IMR-90 (cell line): ENCODE results near the gene PHF14. TPM values are rescaled to one million over a fixed set of nuclear protein-coding genes. Genes with fewer than 3 reads are reported as not detected.

Experiments
- ATAC-seq: fragments of 200-7000 bp; cut with Tn5 transposase; 2 replicates; pipeline ENCODE4 v1.9.1; 2020; ENCODE audit warnings: low read depth, mild to moderate bottlenecking, moderate library complexity
- BruUV-seq: library from RNA; stranded (reverse); fragments of 400-500 nt; replicated peaks from 2 replicates; lab custom pipeline; 2021; lab: Mats Ljungman, UMichigan
- CTCF ChIA-PET: fragments of 300-600 bp; formaldehyde crosslinking; extraction: SDS; loops from one replicate; lab custom pipeline; 2021; ENCODE audit warnings: antibody characterized with exemption; lab: Yijun Ruan, JAX
- POLR2A ChIA-PET: fragments of 300-600 bp; sonication (Branson Sonifier 250); formaldehyde crosslinking; loops from one replicate; lab custom pipeline; 2022; ENCODE audit warnings: antibody characterized with exemption; ENCODE audit not compliant: unreplicated experiment; lab: Charles Lee
- DNase-seq: peaks from one replicate; pipeline ENCODE4 v3.0.0; 2013
- H2AFZ ChIP-seq: replicated peaks from 2 replicates; pipeline ENCODE3; 2013; ENCODE audit warnings: low read length, mild to moderate bottlenecking; ENCODE audit not compliant: poor library complexity
- H2AK5ac ChIP-seq: 2 replicates; pipeline ENCODE4 v1.6.1; 2013; ENCODE audit warnings: low read depth, low read length, inconsistent platforms
- H2AK9ac ChIP-seq: replicated peaks from 2 replicates; pipeline ENCODE3; 2013; ENCODE audit warnings: mild to moderate bottlenecking, low read depth, low read length, moderate library complexity; ENCODE audit not compliant: poor library complexity
- H2BK120ac ChIP-seq: 2 replicates; pipeline ENCODE4 v1.6.1; 2013; ENCODE audit warnings: low read depth, low read length, inconsistent platforms
- H2BK15ac ChIP-seq: 3 replicates; pipeline ENCODE4 v1.6.1; 2013; ENCODE audit warnings: low read depth, low read length, inconsistent platforms
- H2BK20ac ChIP-seq: 2 replicates; pipeline ENCODE4 v1.6.1; 2013; ENCODE audit warnings: low read depth, mild to moderate bottlenecking, inconsistent platforms, low read length, moderate library complexity
- H2BK5ac ChIP-seq: 2 replicates; pipeline ENCODE4 v1.6.1; 2013; ENCODE audit warnings: mild to moderate bottlenecking, low read depth, low read length, inconsistent platforms; ENCODE audit not compliant: poor library complexity, severe bottlenecking
- H3K14ac ChIP-seq: replicated peaks from 2 replicates; pipeline ENCODE4 v1.6.1; 2013; ENCODE audit warnings: low read depth, low read length, inconsistent platforms
- H3K18ac ChIP-seq: 2 replicates; pipeline ENCODE4 v1.6.1; 2013; ENCODE audit warnings: low read depth, low read length, control low read depth
- H3K23ac ChIP-seq: 2 replicates; pipeline ENCODE4 v1.6.1; 2013; ENCODE audit warnings: low read depth, low read length, inconsistent platforms
- H3K27ac ChIP-seq: 2 replicates; pipeline ENCODE4 v1.5.1; 2013; ENCODE audit warnings: mild to moderate bottlenecking, control low read depth, low read length; ENCODE audit not compliant: insufficient read depth
- H3K27me3 ChIP-seq: 2 replicates; pipeline ENCODE4 v1.6.1; 2013; ENCODE audit warnings: low read length; ENCODE audit not compliant: control insufficient read depth, insufficient read depth
- H3K36me3 ChIP-seq: 2 replicates; pipeline ENCODE4 v1.6.1; 2013; ENCODE audit warnings: low read length, mixed read lengths; ENCODE audit not compliant: control insufficient read depth, insufficient read depth
- H3K4ac ChIP-seq: 2 replicates; pipeline ENCODE4 v1.6.1; 2013; ENCODE audit warnings: low read depth, low read length, inconsistent platforms
- H3K4me1 ChIP-seq: 2 replicates; pipeline ENCODE4 v1.6.1; 2013; ENCODE audit warnings: low read length, mixed read lengths; ENCODE audit not compliant: control insufficient read depth, insufficient read depth
- H3K4me2 ChIP-seq: 2 replicates; pipeline ENCODE4 v1.6.1; 2013; ENCODE audit warnings: low read depth, mild to moderate bottlenecking, control low read depth, low read length, moderate library complexity
- H3K4me3 ChIP-seq: 2 replicates; pipeline ENCODE4 v1.5.1; 2013; ENCODE audit warnings: low read depth, mild to moderate bottlenecking, control low read depth, low read length, moderate library complexity; ENCODE audit not compliant: insufficient read depth
- H3K56ac ChIP-seq: 2 replicates; pipeline ENCODE4 v1.6.1; 2013; ENCODE audit warnings: low read length, inconsistent platforms; ENCODE audit not compliant: insufficient read depth; ENCODE audit errors: extremely low read depth
- H3K79me1 ChIP-seq, 2 experiments: 2 replicates each; pipeline ENCODE4 v1.6.1; 2013; ENCODE audit warnings: low read length in 2 of 2, inconsistent platforms in 1 of 2, low read depth in 1 of 2
- H3K9ac ChIP-seq: 2 replicates; pipeline ENCODE4 v1.6.1; 2013; ENCODE audit warnings: low read depth, low read length, control low read depth
- H3K9me1 ChIP-seq: 2 replicates; pipeline ENCODE4 v1.6.1; 2013; ENCODE audit warnings: low read length, inconsistent platforms; ENCODE audit not compliant: insufficient read depth
- H3K9me3 ChIP-seq: 2 replicates; pipeline ENCODE4 v1.6.1; 2013; ENCODE audit warnings: low read length; ENCODE audit not compliant: control insufficient read depth, insufficient read depth
- H4K20me1 ChIP-seq: 2 replicates; pipeline ENCODE4 v1.6.1; 2013; ENCODE audit warnings: low read length, inconsistent platforms; ENCODE audit not compliant: insufficient read depth
- H4K5ac ChIP-seq: 2 replicates; pipeline ENCODE4 v1.6.1; 2013; ENCODE audit warnings: mild to moderate bottlenecking, low read depth, low read length, control low read depth
- H4K8ac ChIP-seq, 2 experiments: 2 replicates each; pipeline ENCODE4 v1.6.1; 2013; ENCODE audit warnings: low read depth in 2 of 2, low read length in 2 of 2, control low read depth in 1 of 2, inconsistent platforms in 1 of 2
- H4K91ac ChIP-seq: 2 replicates; pipeline ENCODE4 v1.6.1; 2013; ENCODE audit warnings: low read depth, low read length, inconsistent platforms; ENCODE audit not compliant: insufficient read depth
- CEBPB ChIP-seq: IDR thresholded peaks from 2 replicates; pipeline ENCODE4 v1.6.1; 2012; ENCODE audit warnings: low read depth, low read length, improper control_type of control experiment
- CHD1 ChIP-seq: IDR thresholded peaks from 2 replicates; pipeline ENCODE4 v1.6.1; 2012; ENCODE audit warnings: low read depth, low read length, improper control_type of control experiment
- CTCF ChIP-seq: conservative IDR thresholded peaks from 2 replicates; pipeline ENCODE4 v1.5.1; 2012; ENCODE audit warnings: mild to moderate bottlenecking, low read depth, low read length, improper control_type of control experiment
- FOS ChIP-seq: fragments of 150-350 bp; IDR thresholded peaks from 2 replicates; pipeline ENCODE4 v1.6.1; 2016; ENCODE audit warnings: low read depth, low read length
- MAFK ChIP-seq: IDR thresholded peaks from 2 replicates; pipeline ENCODE4 v1.6.1; 2012; ENCODE audit warnings: low read depth, low read length, improper control_type of control experiment
- MXI1 ChIP-seq: IDR thresholded peaks from 2 replicates; pipeline ENCODE4 v1.6.1; 2012; ENCODE audit warnings: low read depth, mild to moderate bottlenecking, low read length, moderate library complexity, borderline replicate concordance
- NFE2L2 ChIP-seq: fragments of 150-350 bp; IDR thresholded peaks from 2 replicates; pipeline ENCODE4 v1.6.1; 2016; ENCODE audit warnings: low read depth, mild to moderate bottlenecking, low read length
- POLR2A ChIP-seq: IDR thresholded peaks from 2 replicates; pipeline ENCODE4 v1.6.1; 2012; ENCODE audit warnings: mild to moderate bottlenecking, low read depth, low read length
- RAD21 ChIP-seq: IDR thresholded peaks from 2 replicates; pipeline ENCODE4 v1.6.1; 2012; ENCODE audit warnings: low read length, improper control_type of control experiment
- RCOR1 ChIP-seq: IDR thresholded peaks from 2 replicates; pipeline ENCODE4 v1.6.1; 2012; ENCODE audit warnings: mild to moderate bottlenecking, low read length, improper control_type of control experiment; ENCODE audit not compliant: insufficient replicate concordance
- RFX5 ChIP-seq: IDR thresholded peaks from 2 replicates; pipeline ENCODE4 v1.8.0; 2012; ENCODE audit warnings: low read depth, mild to moderate bottlenecking, low read length, moderate library complexity
- SMC3 ChIP-seq: fragments of 150-350 bp; IDR thresholded peaks from 2 replicates; pipeline ENCODE4 v1.6.1; 2016; ENCODE audit warnings: low read depth, mild to moderate bottlenecking, antibody characterized with exemption, low read length, moderate library complexity
- WGBS, 2 experiments: methylation state at CpG; one replicate each; pipeline versions ENCODE4 v1.1.5 to v1.1.7; 2013; ENCODE audit warnings: missing lambda C conversion rate in 2 of 2; ENCODE audit not compliant: insufficient read length in 1 of 2; ENCODE audit errors: extremely low coverage in 2 of 2; 5-methylcytosine and 5-hydroxymethylcytosine counted together
- dilution Hi-C: fragments of 300-500 bp; cut with HindIII; formaldehyde crosslinking; loops from one replicate; pipeline ENCODE4 v1.14.3; 2018; ENCODE audit warnings: low sequenced_read_pairs; ENCODE audit not compliant: unreplicated experiment
- in situ Hi-C: fragments of 300-500 bp; cut with MboI; formaldehyde crosslinking; loops from 3 replicates; pipeline ENCODE4 v1.14.3; 2019; ENCODE audit warnings: low sequenced_read_pairs, inconsistent platforms, mixed read lengths
- intact Hi-C: fragments of 100-400 bp; cut with micrococcal nuclease; formaldehyde crosslinking; loops from 2 replicates; pipeline ENCODE4 v1.10.0; 2022
- polyA plus RNA-seq, 3 experiments: library from polyadenylated mRNA; depleted of rRNA; stranded (reverse); fragments of >200 nt; gene quantifications; 2 replicates each; pipeline ENCODE4 v1.2.3, GENCODE V29; 2012; ENCODE audit warnings: low replicate concordance in 1 of 3
- total RNA-seq: library from RNA; depleted of rRNA; stranded (reverse); fragments of >200 nt; gene quantifications from 2 replicates; pipeline ENCODE4 v1.2.3, GENCODE V29; 2012
- TF ChIP-seq, protein P1 (sequence below): fragments of 150-350 bp; IDR thresholded peaks from 2 replicates; pipeline ENCODE4 v1.6.1; 2016; ENCODE audit warnings: low read depth, mild to moderate bottlenecking, low read length, moderate library complexity, borderline replicate concordance

Gene PHF14
- total and polyA plus RNA-seq, 2 of the 4 experiments (the other 2 are of a cell fraction), result 8.7 to 17.2 TPM

- CTCF ChIA-PET, result interaction anchor here (0.5 to 0.7 kb wide), 3 partner anchors 17 to 1763 kb away, joined by 3 to 4 read pairs (median 3); no protein-coding TSS in a partner anchor
- no peak overlapping the region for H3K4me2 ChIP-seq
Measured at GRCh38 chr7:11083214-11083568, 109.5 kb downstream of the PHF14 start.

More at GRCh38 chr7:11083214-11083568, 109.5 kb downstream of the PHF14 start:
- WGBS, 2 experiments, result 88% methylated on average over 3 of the region's 7 CpGs; no CpG with 5 or more reads in 1 of the 2 experiments
- Histone ChIP-seq H2BK15ac (no peak overlapping the region; the same call in 2 of the 3 replicates), H4K20me1 (no peaks in the 10 kb centered on the region), H3K4me1 (no peaks in the 10 kb centered on the region; the same call in 1 of the 2 replicates), H2BK120ac (peak overlapping the region; percentile 80), H3K9me1 (no peaks in the 10 kb centered on the region), H4K91ac (peak overlapping the region; percentile 38; the same call in 1 of the 2 replicates), H2AFZ (no peak overlapping the region), H3K79me1 (no peaks in the 10 kb centered on the region), H3K4me3 (no peak overlapping the region), H2BK20ac (peak overlapping the region; percentile 22; the same call in 1 of the 2 replicates), H2AK5ac (no peak overlapping the region), H3K27ac (peak overlapping the region; percentile 81; the same call in 1 of the 2 replicates), H3K14ac (peak overlapping the region; percentile 75), H3K18ac (peak overlapping the region; percentile 93), H3K56ac (0 out of 2 replicates have a peak overlapping the region, but pooled peaks have one; percentile 1), H4K8ac (peak overlapping the region; percentile 41 to 91; a peak in 3 of 4 replicates), H3K27me3 (no peaks in the 10 kb centered on the region), H3K23ac (0 out of 2 replicates have a peak overlapping the region, but pooled peaks have one; percentile 45), H3K9me3 (peaks cover 4% of the 10 kb centered on the region), H2BK5ac (peak overlapping the region; percentile 97), H3K36me3 (peaks cover 3% of the 10 kb centered on the region; the same call in 1 of the 2 replicates), H3K4ac (peak overlapping the region; percentile 72; the same call in 1 of the 2 replicates), H4K5ac (peak overlapping the region; percentile 94; the same call in 1 of the 2 replicates), H2AK9ac (no peak overlapping the region), H3K9ac (no peak overlapping the region)
- intact Hi-C loops (no loop called here), in situ Hi-C loops (no loop called here), dilution Hi-C loops (no loop called here)
- no TSS peak for BruUV-seq
- no peak for TF ChIP-seq NFE2L2
- TF ChIP-seq RAD21, result no peak
- no peak for TF ChIP-seq MAFK
- TF ChIP-seq SMC3, result no peak
- TF ChIP-seq CEBPB, result no peak
- TF ChIP-seq, protein P1, sequence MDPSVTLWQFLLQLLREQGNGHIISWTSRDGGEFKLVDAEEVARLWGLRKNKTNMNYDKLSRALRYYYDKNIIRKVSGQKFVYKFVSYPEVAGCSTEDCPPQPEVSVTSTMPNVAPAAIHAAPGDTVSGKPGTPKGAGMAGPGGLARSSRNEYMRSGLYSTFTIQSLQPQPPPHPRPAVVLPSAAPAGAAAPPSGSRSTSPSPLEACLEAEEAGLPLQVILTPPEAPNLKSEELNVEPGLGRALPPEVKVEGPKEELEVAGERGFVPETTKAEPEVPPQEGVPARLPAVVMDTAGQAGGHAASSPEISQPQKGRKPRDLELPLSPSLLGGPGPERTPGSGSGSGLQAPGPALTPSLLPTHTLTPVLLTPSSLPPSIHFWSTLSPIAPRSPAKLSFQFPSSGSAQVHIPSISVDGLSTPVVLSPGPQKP, result no peak
- no peak for TF ChIP-seq RFX5
- TF ChIP-seq FOS, result no peak
- no peak for TF ChIP-seq CTCF
- no peak for TF ChIP-seq POLR2A
- no peak for TF ChIP-seq RCOR1
- TF ChIP-seq MXI1, result no peak
- TF ChIP-seq CHD1, result no peak
- ATAC-seq, result no peak
- POLR2A ChIA-PET, result interaction anchor here (0.6 kb wide), 1 partner anchor 12 kb away, joined by 3 read pairs; no protein-coding TSS in a partner anchor
- DNase-seq, result no peak
